GM19452 (cell line): ENCODE results near the gene HIBADH.

Source experiments
- ATAC-seq: cut with Tn5 transposase; IDR thresholded peaks from one replicate; pipeline ENCODE4 v1.9.1; 2021; ENCODE audit not compliant: unreplicated experiment

The HIBADH gene

GRCh38 chr7:27662490-27663205 is at the start of gene HIBADH:
TSS of gene HIBADH (minus strand) at chr7:27662883. CDS start at chr7:27662788, 95 bp downstream.
- peak; percentile 100 for ATAC-seq

DNA sequence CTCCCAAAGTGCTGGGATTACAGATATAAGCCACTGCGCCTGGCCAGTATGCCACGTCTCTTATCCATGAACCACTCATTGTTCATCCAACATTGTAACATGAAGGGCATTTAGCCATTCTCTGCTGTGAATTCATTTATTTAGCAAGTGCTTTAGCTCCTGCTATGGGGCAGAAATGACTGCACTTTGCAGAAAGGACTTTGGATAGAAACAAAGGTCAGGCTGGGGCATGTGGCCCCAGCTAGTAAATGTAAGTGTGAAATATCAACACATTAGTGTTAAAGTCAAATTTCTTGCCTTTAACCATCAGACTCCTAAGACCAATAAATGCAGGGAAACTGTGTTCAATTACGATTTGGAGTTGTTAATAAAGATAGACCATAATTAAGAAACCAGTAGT is 49.5 kb upstream of the HIBADH start:
- no peak for ATAC-seq

DNA sequence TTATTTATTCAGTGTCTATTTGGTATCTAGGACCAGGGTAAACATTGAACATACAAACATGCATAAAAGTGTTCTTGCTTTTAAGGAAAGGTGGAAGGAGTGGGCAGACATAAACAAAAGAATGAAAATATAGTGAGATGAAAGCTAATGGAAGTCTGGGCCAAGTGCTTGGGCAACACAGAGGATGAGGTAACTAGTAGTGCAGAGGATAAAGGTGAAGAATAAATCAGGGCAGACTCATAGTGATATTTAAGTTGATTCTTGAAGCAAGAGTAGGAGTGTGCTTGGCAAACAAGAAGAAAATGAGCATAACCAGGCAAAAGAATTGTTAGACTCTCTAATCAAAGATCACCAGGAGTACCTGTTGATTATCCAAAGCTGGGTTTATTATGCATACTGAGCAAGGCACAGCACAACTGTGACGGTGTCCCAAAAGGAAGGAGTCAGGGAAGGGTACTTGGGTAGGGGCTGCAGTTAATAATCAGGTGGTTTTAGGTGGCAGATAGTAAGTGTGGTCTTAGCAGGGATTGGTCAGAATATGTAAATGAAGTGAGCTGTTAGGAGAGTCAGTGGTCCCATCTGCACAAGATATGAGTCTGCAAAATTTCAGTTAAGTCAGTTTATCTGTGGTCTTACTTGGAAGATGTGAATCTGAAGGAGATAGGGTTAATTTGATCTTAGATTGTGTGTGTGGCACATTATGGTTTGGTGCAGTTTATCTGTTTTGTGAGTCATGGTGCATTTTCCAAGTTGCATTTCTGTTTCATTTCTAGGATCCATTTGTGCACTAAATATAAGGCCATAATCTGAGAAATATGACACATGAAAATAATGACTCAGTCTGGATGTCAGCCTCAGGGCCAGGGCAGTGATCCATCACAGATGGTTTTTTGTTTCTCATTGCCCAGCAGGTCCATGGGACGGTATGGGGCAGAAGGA is 46.7 kb upstream of the HIBADH start:
- ATAC-seq = no peak

GRCh38 chr7:27708485-27708884 is 45.8 kb upstream of the HIBADH start:
- no peak for ATAC-seq

- ATAC-seq = no peak
Measured at GRCh38 chr7:27705200-27705594, 42.5 kb upstream of the HIBADH start.

DNA sequence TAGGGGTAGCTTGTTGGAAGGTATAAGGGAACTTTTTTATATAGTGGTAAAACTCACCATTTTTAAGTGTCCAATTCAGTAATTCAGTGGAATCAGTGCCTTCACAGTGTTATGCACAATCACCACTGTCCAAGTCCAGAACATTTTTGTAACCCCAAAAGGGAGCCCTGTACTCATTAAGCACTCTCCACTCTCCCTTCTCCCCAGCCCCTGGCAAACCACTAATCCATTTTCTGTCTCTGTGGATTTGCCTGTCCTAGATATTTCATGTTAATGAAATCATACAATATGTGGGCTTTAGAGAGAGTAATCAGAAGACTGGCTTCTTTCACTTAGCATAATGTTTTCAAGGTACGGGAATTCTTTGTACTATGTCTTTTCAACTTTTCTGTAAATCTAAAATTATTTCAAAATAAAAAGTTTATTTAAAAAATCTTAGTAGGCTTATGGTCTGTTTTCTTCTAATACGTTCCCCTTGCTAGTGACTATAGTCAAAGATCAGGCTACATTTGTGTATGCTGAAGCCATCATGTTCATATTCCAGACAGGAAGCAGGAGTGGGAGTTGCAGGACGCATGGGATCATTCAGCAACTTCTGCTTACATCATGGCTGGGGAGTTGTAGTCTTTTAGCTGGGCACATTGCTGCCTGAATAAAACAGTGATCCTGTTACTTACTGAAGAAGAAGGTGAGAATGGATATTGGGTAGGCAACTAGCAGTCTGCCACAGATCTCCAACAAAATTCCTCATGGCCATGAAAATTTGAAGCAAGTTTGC is 41.9 kb upstream of the HIBADH start:
- ATAC-seq = no peak

DNA sequence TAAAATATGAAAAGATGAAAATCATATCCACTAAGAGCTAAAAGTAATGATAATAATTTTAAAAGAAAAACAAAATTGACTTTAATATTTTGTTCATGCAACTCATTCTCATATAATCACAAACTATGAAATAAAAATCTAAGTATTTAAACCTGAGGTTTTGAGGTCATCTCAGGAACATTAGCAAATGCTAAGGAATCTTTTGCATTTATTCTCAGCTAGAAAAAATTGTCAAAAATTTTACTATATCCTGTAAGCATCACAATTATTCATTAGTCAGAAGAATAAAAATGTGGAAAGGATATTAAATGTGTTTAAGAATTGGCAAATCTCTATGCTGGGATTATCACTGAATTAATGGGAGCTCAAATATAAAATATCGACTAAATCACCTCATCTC is 40.5 kb upstream of the HIBADH start:
- ATAC-seq = no peak

DNA sequence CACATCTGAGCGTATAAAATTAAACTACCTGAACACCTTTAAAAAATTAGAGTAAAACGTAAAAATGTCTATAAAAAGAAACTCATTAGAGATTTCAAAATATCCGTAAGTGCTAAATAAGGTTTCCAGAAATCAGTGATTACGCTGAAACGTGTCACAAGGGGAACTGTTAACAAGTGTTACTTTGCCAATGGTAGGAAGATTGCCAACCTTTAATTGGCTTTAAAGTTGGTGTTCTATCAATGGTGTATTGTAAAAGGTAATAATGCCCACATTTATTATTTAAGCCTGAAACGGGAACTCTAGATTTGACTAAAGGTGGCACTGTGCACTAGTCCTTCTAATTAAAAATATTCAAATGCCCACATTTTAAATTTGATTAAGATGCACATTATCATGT is 37.8 kb upstream of the HIBADH start:
- ATAC-seq = no peak

DNA sequence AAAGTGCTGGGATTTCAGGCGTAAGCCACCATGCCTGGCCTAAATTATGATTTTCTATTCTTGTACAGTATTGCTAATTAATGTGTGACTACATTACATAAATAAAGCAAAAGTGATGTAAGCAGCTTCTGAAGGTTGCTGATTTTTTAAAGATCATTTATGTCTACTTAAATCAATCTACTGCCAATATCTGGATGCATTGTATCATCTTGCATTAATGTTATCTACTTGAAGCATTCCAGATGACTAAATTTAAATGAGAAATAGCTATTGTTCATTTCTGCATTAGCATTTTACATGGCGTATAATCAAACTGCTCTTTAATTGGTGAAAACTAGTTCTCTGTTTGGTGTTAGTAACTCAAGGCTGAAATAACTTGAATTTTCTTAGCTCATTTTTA is 37.1 kb upstream of the HIBADH start:
- no peak for ATAC-seq

- peak; percentile 75 for ATAC-seq
Measured at GRCh38 chr7:27697861-27698430, 35.3 kb upstream of the HIBADH start.

DNA sequence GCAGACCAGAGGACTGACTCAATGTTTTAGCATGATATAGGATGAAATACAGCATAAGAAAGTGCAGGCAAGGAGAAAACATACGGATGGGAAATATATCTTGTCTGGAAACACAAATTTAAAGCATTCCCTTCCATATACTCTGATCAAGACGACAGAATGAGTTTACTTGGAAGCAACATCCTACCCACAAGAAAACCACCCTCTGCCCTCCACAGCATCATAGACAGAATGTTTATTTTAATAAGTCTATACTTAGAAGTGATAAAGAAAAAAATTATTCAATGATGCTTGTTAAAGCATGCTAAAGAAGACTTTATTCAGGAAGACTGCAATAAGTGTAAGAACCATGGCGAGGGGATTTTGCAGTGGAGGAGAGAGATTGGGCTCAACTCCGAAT is 32.4 kb upstream of the HIBADH start:
- ATAC-seq = no peak

GRCh38 chr7:27693794-27694193 is 31.1 kb upstream of the HIBADH start:
- ATAC-seq = no peak

DNA sequence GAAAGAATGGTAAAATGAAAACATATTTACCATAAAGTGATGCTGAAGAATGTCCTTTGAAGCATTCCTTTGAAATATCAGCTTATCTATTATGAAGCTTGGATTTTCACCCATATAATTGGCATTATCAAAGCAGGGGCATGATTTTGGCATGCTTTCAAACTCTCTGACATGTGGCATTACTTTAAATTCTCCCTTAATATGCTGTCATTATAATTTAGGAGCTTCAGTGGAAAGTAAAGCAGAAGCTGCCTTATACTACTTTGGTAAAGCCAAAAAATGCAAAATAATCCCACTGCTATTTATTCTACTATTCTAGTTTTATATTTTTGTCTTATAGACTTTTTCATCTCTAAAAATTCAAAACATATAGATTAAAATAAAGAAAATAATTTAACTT is 28.0 kb upstream of the HIBADH start:
- no peak for ATAC-seq

- no peak for ATAC-seq
Measured at GRCh38 chr7:27689591-27690164, 27.0 kb upstream of the HIBADH start.

- no peak for ATAC-seq
Measured at GRCh38 chr7:27689150-27689549, 26.5 kb upstream of the HIBADH start.

DNA sequence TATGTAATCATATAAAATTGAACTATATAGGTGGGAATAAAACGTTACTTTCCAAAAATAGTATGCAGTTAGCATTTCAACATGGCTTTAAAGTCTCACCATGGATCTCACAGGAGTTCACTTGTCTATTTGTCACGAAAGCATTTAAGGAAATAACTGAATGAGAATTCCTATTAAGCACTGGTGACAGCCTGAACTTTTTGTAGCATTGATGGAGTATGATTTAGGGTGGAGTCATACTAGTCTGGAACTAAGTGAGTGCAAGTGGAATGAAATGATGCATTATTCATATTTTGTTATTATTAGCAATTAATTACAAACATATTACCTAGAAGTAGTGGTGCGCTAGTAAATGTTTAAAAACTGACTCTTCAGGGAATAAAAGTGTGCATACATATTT is 26.0 kb upstream of the HIBADH start:
- no peak for ATAC-seq

- no peak for ATAC-seq
Measured at GRCh38 chr7:27688056-27688455, 25.4 kb upstream of the HIBADH start.

- no peak for ATAC-seq
Measured at GRCh38 chr7:27686315-27686714, 23.6 kb upstream of the HIBADH start.

DNA sequence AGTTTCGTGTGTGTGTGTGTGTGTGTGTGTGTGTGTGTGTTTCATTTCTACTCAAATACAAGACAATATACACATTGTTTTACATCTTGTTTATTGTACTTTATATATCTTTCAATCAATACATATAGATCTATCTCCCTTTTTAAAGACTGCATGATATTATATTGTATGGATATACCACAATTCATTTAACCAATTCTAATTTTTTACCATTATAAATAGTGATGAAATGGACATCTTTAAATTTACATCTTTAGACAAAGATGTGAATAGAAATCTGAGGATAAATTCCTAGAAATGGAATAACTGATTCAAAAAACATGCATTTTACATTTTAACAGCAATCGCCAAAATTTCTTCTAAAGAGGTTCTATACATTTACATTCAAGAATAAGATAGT is 23.2 kb upstream of the HIBADH start:
- no peak for ATAC-seq

DNA sequence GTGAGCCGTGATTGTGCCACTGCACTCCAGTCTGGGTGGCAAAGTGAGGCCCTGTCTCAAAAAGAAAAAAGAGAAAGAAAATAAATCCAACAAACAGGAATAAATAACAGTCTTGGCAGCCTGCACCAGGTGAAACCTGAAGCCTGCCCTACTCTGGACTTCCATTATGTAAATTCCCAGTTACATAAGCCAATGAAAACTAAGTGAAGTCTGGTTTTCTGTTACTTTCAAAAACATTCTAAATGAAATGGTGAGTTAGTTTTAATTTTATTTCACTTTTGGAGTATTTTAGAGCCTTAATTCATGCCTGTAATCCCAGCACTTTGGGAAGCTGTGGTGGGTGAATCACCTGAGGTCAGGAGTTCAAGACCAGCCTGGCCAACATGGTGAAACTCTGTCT is 22.5 kb upstream of the HIBADH start:
- ATAC-seq = no peak

DNA sequence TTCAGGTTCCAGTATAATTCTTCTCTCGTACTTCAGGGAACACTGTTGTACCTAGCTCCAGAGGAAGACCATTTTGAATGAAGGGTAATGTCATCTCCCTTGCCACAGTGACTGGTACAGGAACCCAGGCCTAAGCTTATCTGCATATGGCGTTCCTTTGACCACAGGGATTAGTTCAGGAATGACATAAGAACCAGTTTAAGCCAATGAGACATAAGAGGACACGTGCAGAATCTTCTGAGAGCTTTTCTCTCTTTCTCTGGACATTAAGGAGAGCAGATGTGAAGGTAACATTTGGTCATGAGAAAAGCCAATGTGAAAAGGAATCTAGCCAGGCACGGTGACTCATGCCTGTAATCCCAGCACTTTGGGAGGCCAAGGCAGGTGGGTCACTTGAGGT is 21.8 kb upstream of the HIBADH start:
- no peak for ATAC-seq
